Stomach (tissue), 4 donors: ENCODE data around the gene CFAP61.

Experiments
- EP300 ChIP-seq: sonication (generic); formaldehyde crosslinking; IDR thresholded peaks from one replicate; pipeline ENCODE4 v1.6.1; 2017; ENCODE audit warnings: antibody characterized with exemption
- POLR2A ChIP-seq, 4 donors: fragments of 450-650 bp; IDR thresholded peaks; one replicate each; pipeline ENCODE4 v1.6.1; 2016; ENCODE audit warnings: antibody characterized with exemption in 4 of 4, control low read depth in 2 of 4, mild to moderate bottlenecking in 1 of 4, moderate library complexity in 1 of 4
- POLR2AphosphoS5 ChIP-seq, 3 donors: sonication (generic); formaldehyde crosslinking; IDR thresholded peaks; one replicate each; pipeline ENCODE4 v1.6.1; 2016; ENCODE audit warnings: antibody characterized with exemption in 3 of 3

GRCh38 chr20:20251836-20252235 lies 199.5 kb downstream of the CFAP61 start:
- TF ChIP-seq POLR2AphosphoS5 (IDR thresholded peaks at IDR 0.05) (no peak), EP300 (no peak), POLR2A (IDR thresholded peaks at IDR 0.05) (no peak)
